Heart right ventricle (tissue), 16 donors: ENCODE results near the gene PIK3R6. TPM values are rescaled to one million over a fixed set of nuclear protein-coding genes. Genes with fewer than 3 reads are reported as not detected.
A peak's percentile ranks its signal among the peaks of the same experiment; 100 is the strongest.

ENCODE experiments used
- ATAC-seq, 8 donors: fragments of 200-7000 bp; cut with Tn5 transposase; one replicate each; pipeline ENCODE4 v1.9.1; 2020; ENCODE audit warnings: mild to moderate bottlenecking in 8 of 8, moderate library complexity in 8 of 8, moderate number of reproducible peaks in 1 of 8
- DNase-seq, 2 donors: peaks; one replicate each; pipeline ENCODE4 v3.0.0-alpha.2; 2020
- H3K27ac ChIP-seq, 10 donors: fragments of 200-600 bp; sonication (generic) in 2 of 10; one replicate each; pipeline versions ENCODE4 v1.5.0 to v1.8.0; 2020 to 2022; ENCODE audit warnings: mild to moderate bottlenecking in 3 of 10
- H3K27me3 ChIP-seq, 7 donors: fragments of 200-600 bp; one replicate each; pipeline ENCODE4 v1.8.0; 2021 to 2022; ENCODE audit warnings: mild to moderate bottlenecking in 2 of 7
- H3K36me3 ChIP-seq, 9 donors: fragments of 200-600 bp; sonication (generic) in 1 of 9; one replicate each; pipeline versions ENCODE4 v1.5.0 to v1.8.0; 2020 to 2022; ENCODE audit warnings: mild to moderate bottlenecking in 2 of 9
- H3K4me1 ChIP-seq, 9 donors: fragments of 200-600 bp; sonication (generic) in 1 of 9; one replicate each; pipeline versions ENCODE4 v1.5.0 to v1.8.0; 2020 to 2022; ENCODE audit warnings: mild to moderate bottlenecking in 4 of 9
- H3K4me3 ChIP-seq, 10 donors: fragments of 200-600 bp; sonication (generic) in 2 of 10; one replicate each; pipeline versions ENCODE4 v1.5.0 to v1.8.0; 2020 to 2022; ENCODE audit warnings: mild to moderate bottlenecking in 7 of 10, moderate library complexity in 2 of 10
- H3K9me3 ChIP-seq, 11 donors: fragments of 200-600 bp in 10 of 11; sonication (generic) in 2 of 11; one replicate each; pipeline versions ENCODE4 v1.5.0 to v1.8.0; 2013 to 2022; ENCODE audit warnings: mild to moderate bottlenecking in 2 of 11, control low read depth in 1 of 11, moderate library complexity in 1 of 11
- CTCF ChIP-seq, 9 donors: fragments of 200-600 bp; sonication (generic) in 2 of 9; IDR thresholded peaks; one replicate each; pipeline versions ENCODE4 v1.5.0 to v1.8.0; 2021 to 2022; ENCODE audit warnings: antibody characterized with exemption in 9 of 9, mild to moderate bottlenecking in 5 of 9, moderate library complexity in 1 of 9
- WGBS, 2 donors: extraction: QIAGEN DNeasy Blood & Tissue Kit; methylation state at CpG; one replicate each; pipeline ENCODE4 v1.1.7; 2013; ENCODE audit warnings: inconsistent platforms in 1 of 2; 5-methylcytosine and 5-hydroxymethylcytosine counted together
- intact Hi-C, 10 donors: fragments of 100-400 bp; cut with DNase I; formaldehyde crosslinking; loops; one replicate each; pipeline versions ENCODE4 v1.11.1 to v1.14.2; 2022
- polyA plus RNA-seq, 2 donors: library from polyadenylated mRNA; stranded (reverse); fragments of 200-250 nt; gene quantifications; one replicate each; pipeline ENCODE4 v1.2.3, GENCODE V29; 2013
- total RNA-seq, 10 donors: library from RNA; stranded (reverse); fragmentation: NEBNext Ultra II Directional in 3 of 10; extraction: Animal tissue kit (Norgen Biotek cat#: 25700) in 3 of 10; gene quantifications; one replicate each; pipeline versions ENCODE4 v1.2.1 to v1.2.4, GENCODE V29; 2021 to 2023
- donor health status: Arrhythmogenic right ventricular cardiomyopathy.
- donor health status: ischemic (EF 13 %, LVEDD 7.1; RV severe dilation, severe dysfunction).
- donor health status: healthy with polysubstance abuse.
- donor health status: DM: no; HTN: yes; CAD: no.
- donor health status: DM: no; HTN: no; CAD: no.
- donor health status: ischemic (EF 25% LVEDD 6.9; RV normal size, moderate dysfunction).
- donor health status: ischemic (EF 25% LVEDD 5.7; RV mildly dilated, moderate dysfunction).
- donor health status: healthy.
- donor health status: DM: yes; HTN: yes; CAD: no.
- donor health status: Ischemic cardiomyopathy.
- donor health status: ischemic (EF 35%, LVEDD 5.7; RV mildly dilated, moderate dysfunction).
- donor health status: nonischemic (EF 11% LVEDD 7.7; RV severe dilation, severe dysfunction).
- donor health status: DM: yes; HTN: yes; CAD: no.
- donor health status: PGD.
- donor health status: ischemic (EF 29% LVEDD 5.4; RV normal size, mild dysfunction).
- donor health status: nonischemic (EF 23%, LVEDD 6.1; RV moderate dilation, normal function).

The PIK3R6 gene
- total and polyA plus RNA-seq, 12 donors = 0.32 to 3.4 (median 1.0) TPM

DNA sequence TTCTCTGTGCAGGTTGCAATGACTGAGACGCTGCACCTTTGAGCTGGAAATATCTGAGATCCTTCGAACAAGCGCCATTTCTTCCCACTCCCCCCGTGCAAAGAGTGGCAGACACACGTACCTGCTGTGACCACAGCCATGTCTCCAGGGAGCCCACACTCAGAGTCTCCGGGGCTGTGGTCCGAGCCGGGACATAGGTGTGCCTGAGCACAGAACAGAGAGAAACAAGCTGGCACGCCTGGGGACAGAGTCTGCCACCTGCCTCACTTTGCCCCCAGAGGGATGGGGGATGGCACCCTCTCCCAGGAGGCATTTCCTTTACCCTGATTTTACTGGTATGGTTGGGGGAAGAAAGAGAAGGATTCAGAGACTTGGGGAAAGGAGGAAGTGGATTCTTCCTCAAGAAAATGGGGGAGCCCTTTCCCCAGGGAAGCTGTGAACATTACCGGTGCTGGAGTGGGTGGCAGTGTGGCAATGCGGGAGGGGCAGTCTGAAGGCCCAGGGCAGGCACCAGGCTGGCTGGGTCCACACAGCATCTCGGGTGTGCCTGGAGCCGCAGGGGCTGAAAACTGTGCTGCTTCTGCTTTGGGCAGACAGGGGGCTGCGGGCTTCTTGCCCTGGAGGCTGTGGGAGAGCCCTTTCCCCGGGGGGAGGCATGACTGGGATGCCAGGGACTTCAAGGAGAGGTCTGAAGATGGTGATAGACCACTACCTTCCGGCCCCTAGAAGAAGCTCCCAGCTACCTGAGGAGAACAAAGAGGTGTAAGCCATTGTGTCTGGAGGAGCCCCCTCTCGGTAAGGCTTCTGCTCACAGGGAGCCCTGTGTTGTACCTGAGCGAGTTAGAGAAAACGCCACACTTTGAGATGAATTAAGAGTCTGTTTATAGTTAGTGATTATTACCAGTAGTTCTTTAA, 6.6 kb upstream of the PIK3R6 start:
- WGBS, 2 donors = 56 to 65% methylated on average over 19 of the region's 19 CpGs
- TF ChIP-seq CTCF (IDR thresholded peaks at IDR 0.05) = no peak
- Histone ChIP-seq H3K27ac (no peak overlapping the region), H3K27me3 (peaks cover 0 to 29% (median 12%) of the 10 kb centered on the region in 7 donors), H3K4me1 (peaks cover 0 to 27% (median 8%) of the 10 kb centered on the region in 9 donors), H3K9me3 (no peaks in the 10 kb centered on the region), H3K4me3 (no peak overlapping the region), H3K36me3 (peaks cover 0 to 12% (median 0%) of the 10 kb centered on the region in 9 donors)
- ATAC-seq (no peak), DNase-seq (no peak)
- intact Hi-C loops = no loop called here

DNA sequence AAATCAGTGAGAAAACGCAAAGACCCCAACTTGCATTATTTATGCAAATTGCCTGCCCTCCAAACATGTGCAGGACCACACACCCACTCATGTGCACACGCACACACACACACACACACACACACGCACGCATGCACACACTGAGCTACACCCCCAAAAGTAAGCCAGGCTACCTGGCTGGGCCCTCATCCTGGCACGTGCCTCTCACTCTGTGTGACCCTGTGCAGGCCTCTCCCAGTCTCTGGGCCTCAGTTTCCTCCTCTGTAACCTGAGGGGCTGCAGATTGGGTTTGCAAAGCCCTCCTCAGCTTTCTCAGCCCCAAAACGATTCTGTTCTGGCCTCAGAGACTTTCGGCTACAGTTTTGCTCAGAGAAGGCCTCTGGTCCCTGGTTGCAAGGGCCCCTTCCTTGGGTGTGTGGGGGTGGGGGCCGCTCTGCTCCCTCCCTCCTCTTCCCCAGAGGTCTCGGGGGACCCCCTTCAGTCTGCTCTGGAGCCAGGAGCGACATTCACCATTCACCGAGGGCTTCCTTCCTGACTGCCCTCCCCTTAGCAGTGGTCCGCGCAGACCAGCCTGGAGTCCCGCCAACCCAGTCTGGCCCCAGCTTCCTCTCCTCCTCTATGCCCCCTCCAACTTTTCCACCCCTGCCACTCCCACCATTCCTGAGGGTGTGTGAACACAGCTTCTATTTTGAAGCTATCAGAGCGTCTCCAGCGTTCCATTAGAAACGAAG, 5.4 kb upstream of the PIK3R6 start:
- intact Hi-C loops = no loop called here
- TF ChIP-seq CTCF (IDR thresholded peaks at IDR 0.05) = no peak
- peaks cover under 1 to 39% (median 9%) of the 10 kb centered on the region in 9 donors for H3K4me1 ChIP-seq
- peaks cover 0 to 29% (median 12%) of the 10 kb centered on the region in 7 donors for H3K27me3 ChIP-seq
- ATAC-seq (peak in 7 of 8 donors; percentile 41 to 74 (median 55)), DNase-seq (no peak)
- no peak overlapping the region for H3K4me3 ChIP-seq
- H3K9me3 ChIP-seq = no peaks in the 10 kb centered on the region
- 41 to 52% methylated on average over 17 of the region's 17 CpGs for WGBS, 2 donors
- no peak overlapping the region for H3K27ac ChIP-seq
- peaks cover 0 to 3% (median 0%) of the 10 kb centered on the region in 9 donors for H3K36me3 ChIP-seq

- peaks cover 0 to 29% (median 12%) of the 10 kb centered on the region in 7 donors for H3K27me3 ChIP-seq
- H3K9me3 ChIP-seq = no peaks in the 10 kb centered on the region
- H3K36me3 ChIP-seq = no peaks in the 10 kb centered on the region
- peaks cover 2 to 46% (median 9%) of the 10 kb centered on the region in 9 donors for H3K4me1 ChIP-seq
- H3K4me3 ChIP-seq = no peak overlapping the region
- H3K27ac ChIP-seq = no peak overlapping the region
- WGBS, 2 donors = 94 to 96% methylated on average over 7 of the region's 7 CpGs
- TF ChIP-seq CTCF (IDR thresholded peaks at IDR 0.05) = no peak
- intact Hi-C loops = no loop called here
- ATAC-seq = no peak
- no peak for DNase-seq
These were observed 4.7 kb upstream of the PIK3R6 start for GRCh38 chr17:8872036-8872704.

DNA sequence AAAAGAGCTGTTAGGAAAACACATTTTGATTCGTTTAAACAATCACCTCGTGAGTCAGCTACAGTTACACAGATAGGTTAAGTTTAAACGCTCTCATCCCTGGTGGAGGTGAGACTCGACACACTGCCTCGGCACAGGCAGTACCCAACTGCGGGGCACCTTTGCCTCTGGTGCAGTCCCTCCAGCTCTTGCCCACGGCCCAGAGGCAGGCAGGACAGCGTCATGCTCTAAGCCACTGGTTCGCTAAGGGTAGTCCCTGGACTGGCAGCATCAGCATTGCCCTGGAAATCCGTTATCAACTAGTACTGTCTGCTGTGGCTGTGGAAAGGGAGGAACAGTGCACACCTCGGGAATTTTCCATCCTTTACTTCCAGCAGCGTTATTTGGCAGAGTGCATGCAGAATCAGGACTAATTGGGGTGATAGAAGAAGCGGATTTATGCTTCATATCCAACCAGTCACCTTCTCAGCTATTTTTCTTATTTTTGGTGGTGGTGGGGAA, 3.7 kb upstream of the PIK3R6 start:
- WGBS, 2 donors = 89 to 91% methylated on average over 13 of the region's 13 CpGs
- DNase-seq = no peak
- no peak for TF ChIP-seq CTCF (IDR thresholded peaks at IDR 0.05)
- Histone ChIP-seq H3K4me1 (peaks cover 3 to 54% (median 12%) of the 10 kb centered on the region in 9 donors), H3K27me3 (peaks cover 0 to 26% (median 9%) of the 10 kb centered on the region in 7 donors), H3K9me3 (no peaks in the 10 kb centered on the region), H3K36me3 (no peaks in the 10 kb centered on the region), H3K27ac (no peak overlapping the region), H3K4me3 (no peak overlapping the region)
- intact Hi-C loops = no loop called here
- peak in 1 of 8 donors; percentile 24 for ATAC-seq
